Mesendoderm (in vitro differentiated cells): ENCODE measurements around the gene SLC10A1.

ENCODE experiments used
- DNase-seq: peaks from one replicate; pipeline ENCODE4 v3.0.0; 2013
- H2AK5ac ChIP-seq: 2 replicates; pipeline ENCODE4 v1.6.1; 2013; ENCODE audit warnings: low read length, inconsistent platforms
- H2BK120ac ChIP-seq: 2 replicates; pipeline ENCODE4 v1.6.1; 2013; ENCODE audit warnings: low read depth, mild to moderate bottlenecking, low read length, moderate library complexity, mixed read lengths
- H2BK15ac ChIP-seq: replicated peaks from 2 replicates; pipeline ENCODE4 v1.6.1; 2013; ENCODE audit warnings: low read depth, mild to moderate bottlenecking, moderate library complexity
- H2BK5ac ChIP-seq: 2 replicates; pipeline ENCODE4 v1.6.1; 2013; ENCODE audit warnings: low read length, inconsistent platforms
- H3K18ac ChIP-seq: 2 replicates; pipeline ENCODE4 v1.6.1; 2013; ENCODE audit warnings: mild to moderate bottlenecking, low read length, mixed read lengths
- H3K23ac ChIP-seq: one replicate; pipeline ENCODE4 v1.6.1; 2013; ENCODE audit warnings: low read length
- H3K27ac ChIP-seq: 2 replicates; pipeline ENCODE4 v1.5.1; 2013; ENCODE audit warnings: low read depth, mild to moderate bottlenecking, inconsistent platforms, low read length, moderate library complexity
- H3K27me3 ChIP-seq: 2 replicates; pipeline ENCODE4 v1.6.1; 2013; ENCODE audit warnings: low read length, control low read depth, mild to moderate bottlenecking, inconsistent platforms; ENCODE audit not compliant: insufficient read depth, poor library complexity
- H3K36me3 ChIP-seq: 2 replicates; pipeline ENCODE4 v1.6.1; 2013; ENCODE audit warnings: low read length, inconsistent platforms; ENCODE audit not compliant: control insufficient read depth, insufficient read depth
- H3K4ac ChIP-seq: one replicate; pipeline ENCODE4 v1.6.1; 2013; ENCODE audit warnings: low read depth, mild to moderate bottlenecking, low read length, moderate library complexity
- H3K4me1 ChIP-seq: 2 replicates; pipeline ENCODE4 v1.6.1; 2013; ENCODE audit warnings: low read depth, low read length, inconsistent platforms; ENCODE audit not compliant: control insufficient read depth
- H3K4me2 ChIP-seq: 2 replicates; pipeline ENCODE4 v1.6.1; 2013; ENCODE audit warnings: low read length
- H3K4me3 ChIP-seq: 2 replicates; pipeline ENCODE4 v1.5.1; 2013; ENCODE audit warnings: mild to moderate bottlenecking, low read length
- H3K56ac ChIP-seq: one replicate; pipeline ENCODE4 v1.6.1; 2013; ENCODE audit warnings: low read length
- H3K79me1 ChIP-seq: 2 replicates; pipeline ENCODE4 v1.6.1; 2013; ENCODE audit warnings: low read length, inconsistent platforms
- H3K79me2 ChIP-seq: 2 replicates; pipeline ENCODE4 v1.6.1; 2013; ENCODE audit warnings: mild to moderate bottlenecking, low read length; ENCODE audit not compliant: control insufficient read depth, insufficient read depth
- H3K9ac ChIP-seq: 2 replicates; pipeline ENCODE4 v1.6.1; 2013; ENCODE audit warnings: low read length, inconsistent platforms
- H4K5ac ChIP-seq: one replicate; pipeline ENCODE4 v1.6.1; 2013; ENCODE audit warnings: low read length
- H4K8ac ChIP-seq: one replicate; pipeline ENCODE4 v1.6.1; 2013; ENCODE audit warnings: low read depth, mild to moderate bottlenecking, control low read depth, low read length, moderate library complexity
- WGBS: extraction: QIAGEN DNeasy Blood & Tissue Kit; methylation state at CpG from one replicate; pipeline ENCODE4 v1.1.7; 2013; ENCODE audit warnings: low lambda C conversion rate, missing lambda C conversion rate; ENCODE audit not compliant: insufficient coverage; ENCODE audit errors: extremely low coverage; 5-methylcytosine and 5-hydroxymethylcytosine counted together

Gene SLC10A1

GRCh38 chr14:69768873-69769272, 28.2 kb downstream of the SLC10A1 start:
- Histone ChIP-seq H3K27me3 (no peaks in the 10 kb centered on the region), H3K27ac (no peak overlapping the region), H3K23ac (no peak overlapping the region), H3K36me3 (peaks cover 32% of the 10 kb centered on the region), H3K56ac (peak overlapping the region; percentile 17), H3K18ac (no peak overlapping the region), H2BK5ac (no peak overlapping the region), H3K79me1 (peaks cover 22% of the 10 kb centered on the region), H4K8ac (no peak overlapping the region), H3K4ac (no peak overlapping the region), H3K9ac (peak overlapping the region; percentile 93), H2AK5ac (no peak overlapping the region), H3K79me2 (peaks cover 27% of the 10 kb centered on the region), H4K5ac (no peak overlapping the region), H2BK15ac (no peak overlapping the region), H3K4me3 (no peak overlapping the region), H3K4me1 (peaks cover 4% of the 10 kb centered on the region), H2BK120ac (no peak overlapping the region), H3K4me2 (peak overlapping the region; percentile 52)
- no CpG with 5 or more reads among the region's 8 CpGs for WGBS
- no peak for DNase-seq

GRCh38 chr14:69767369-69767999, 29.6 kb downstream of the SLC10A1 start:
- peak overlapping the region; percentile 73 for H2BK5ac ChIP-seq
- WGBS: no CpG with 5 or more reads among the region's 54 CpGs
- no peak overlapping the region for H3K23ac ChIP-seq
- H3K56ac ChIP-seq: peak overlapping the region; percentile 96
- no peak overlapping the region for H2BK15ac ChIP-seq
- H3K27me3 ChIP-seq: no peaks in the 10 kb centered on the region
- peak overlapping the region; percentile 92 for H3K4ac ChIP-seq
- H4K5ac ChIP-seq: no peak overlapping the region
- H3K4me3 ChIP-seq: peak overlapping the region; percentile 84
- H4K8ac ChIP-seq: no peak overlapping the region
- H3K79me1 ChIP-seq: peaks cover 17% of the 10 kb centered on the region
- H3K4me1 ChIP-seq: peaks cover 4% of the 10 kb centered on the region
- peak overlapping the region; percentile 81 for H3K18ac ChIP-seq
- H3K4me2 ChIP-seq: peak overlapping the region; percentile 52
- H2BK120ac ChIP-seq: no peak overlapping the region
- H3K9ac ChIP-seq: peak overlapping the region; percentile 93
- H3K36me3 ChIP-seq: peaks cover 25% of the 10 kb centered on the region
- H2AK5ac ChIP-seq: peak overlapping the region; percentile 88
- DNase-seq: peak; percentile 96
- H3K79me2 ChIP-seq: peaks cover 27% of the 10 kb centered on the region
- H3K27ac ChIP-seq: peak overlapping the region; percentile 92

DNA sequence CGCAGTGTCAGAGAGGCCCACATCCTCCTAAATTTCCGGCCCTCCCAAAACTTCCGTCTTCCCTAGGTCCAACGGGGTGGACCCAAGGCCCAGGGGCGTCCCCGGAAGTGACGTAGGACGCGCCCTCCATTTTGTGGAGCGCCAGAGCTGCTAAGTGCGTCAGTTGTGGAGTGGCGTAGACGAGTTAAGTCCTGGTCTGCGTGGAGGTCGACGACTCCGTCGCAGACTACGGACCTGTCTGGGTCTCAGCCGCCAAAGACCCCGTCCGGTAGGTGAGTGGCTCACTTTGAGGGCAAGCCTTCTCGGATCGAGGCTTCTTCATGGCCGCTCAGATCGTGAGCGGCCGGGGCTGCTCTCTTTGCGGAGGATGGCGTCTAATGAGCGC, 30.1 kb downstream of the SLC10A1 start, which contains the start of gene SRSF5:
TSS of gene SRSF5 (plus strand) at position 159 of the 385 bp plus-strand sequence. CDS start 1,015 bp downstream, outside the sequence.
- Histone ChIP-seq H3K18ac (peak within 1 kb of the TSS; percentile 81), H2BK5ac (peak within 1 kb of the TSS; percentile 73), H3K4me1 (peaks cover 4% of the 10 kb centered on the region), H3K23ac (no peak within 1 kb of the TSS), H3K4me3 (peak within 1 kb of the TSS; percentile 84), H4K5ac (peak within 1 kb of the TSS; percentile 68), H3K27me3 (no peaks in the 10 kb centered on the region), H3K36me3 (peaks cover 22% of the 10 kb centered on the region), H3K9ac (peak within 1 kb of the TSS; percentile 93), H3K27ac (peak within 1 kb of the TSS; percentile 92), H3K79me1 (peaks cover 17% of the 10 kb centered on the region), H2AK5ac (peak within 1 kb of the TSS; percentile 88), H3K79me2 (peaks cover 27% of the 10 kb centered on the region), H3K4me2 (peak within 1 kb of the TSS; percentile 52), H3K4ac (peak within 1 kb of the TSS; percentile 92), H2BK15ac (no peak within 1 kb of the TSS), H4K8ac (peak within 1 kb of the TSS; percentile 95), H2BK120ac (no peak within 1 kb of the TSS), H3K56ac (peak within 1 kb of the TSS; percentile 96)
- no CpG with 5 or more reads among the region's 31 CpGs for WGBS
- DNase-seq: peak; percentile 99

- no CpG with 5 or more reads among the region's 6 CpGs for WGBS
- no peak overlapping the region for H2AK5ac ChIP-seq
These were observed 33.1 kb downstream of the SLC10A1 start for GRCh38 chr14:69763761-69764510.

GRCh38 chr14:69760810-69761209, 36.2 kb downstream of the SLC10A1 start:
- H3K4ac ChIP-seq: no peak overlapping the region
- no peak for DNase-seq

More at GRCh38 chr14:69763761-69764510, 33.1 kb downstream of the SLC10A1 start:
- no peaks in the 10 kb centered on the region for H3K27me3 ChIP-seq
- H3K4me2 ChIP-seq: no peak overlapping the region
- no peak overlapping the region for H2BK5ac ChIP-seq
- no peak overlapping the region for H3K9ac ChIP-seq
- H4K5ac ChIP-seq: no peak overlapping the region
- no peak overlapping the region for H2BK120ac ChIP-seq
- H3K4ac ChIP-seq: no peak overlapping the region
- peaks cover 5% of the 10 kb centered on the region for H3K79me1 ChIP-seq
- H3K36me3 ChIP-seq: peaks cover 8% of the 10 kb centered on the region
- no peak overlapping the region for H3K18ac ChIP-seq
- no peak for DNase-seq
- no peak overlapping the region for H3K4me3 ChIP-seq
- H2BK15ac ChIP-seq: no peak overlapping the region
- H3K56ac ChIP-seq: no peak overlapping the region
- peaks cover 18% of the 10 kb centered on the region for H3K79me2 ChIP-seq
- peaks cover 4% of the 10 kb centered on the region for H3K4me1 ChIP-seq
- H3K23ac ChIP-seq: no peak overlapping the region
- no peak overlapping the region for H4K8ac ChIP-seq
- H3K27ac ChIP-seq: no peak overlapping the region

More at GRCh38 chr14:69760810-69761209, 36.2 kb downstream of the SLC10A1 start:
- Histone ChIP-seq H3K56ac (no peak overlapping the region), H2BK5ac (no peak overlapping the region), H3K27me3 (no peaks in the 10 kb centered on the region), H3K18ac (no peak overlapping the region), H4K8ac (peak overlapping the region; percentile 56), H2BK120ac (no peak overlapping the region), H4K5ac (no peak overlapping the region), H3K79me1 (no peaks in the 10 kb centered on the region), H3K79me2 (no peaks in the 10 kb centered on the region), H3K36me3 (no peaks in the 10 kb centered on the region), H3K4me1 (no peaks in the 10 kb centered on the region), H3K4me2 (no peak overlapping the region), H3K27ac (no peak overlapping the region), H2BK15ac (no peak overlapping the region), H2AK5ac (no peak overlapping the region), H3K4me3 (no peak overlapping the region), H3K23ac (no peak overlapping the region), H3K9ac (no peak overlapping the region)
- WGBS: no CpG with 5 or more reads among the region's 1 CpG
